Stomach smooth muscle (tissue), 2 donors: Measurements from ENCODE around the gene IGLL1.

Experiments
- H3K27ac ChIP-seq: one replicate; pipeline ENCODE4 v1.7.0; 2013; ENCODE audit warnings: mild to moderate bottlenecking, low read length, inconsistent platforms
- H3K27me3 ChIP-seq, 2 donors: one replicate each; pipeline ENCODE4 v1.7.0; 2013; ENCODE audit warnings: low read length in 2 of 2; ENCODE audit not compliant: insufficient read depth in 2 of 2, control insufficient read depth in 1 of 2
- H3K36me3 ChIP-seq, 2 donors: one replicate each; pipeline ENCODE4 v1.7.0; 2013; ENCODE audit warnings: low read length in 2 of 2; ENCODE audit not compliant: control insufficient read depth in 2 of 2, insufficient read depth in 2 of 2
- H3K4me1 ChIP-seq: one replicate; pipeline ENCODE4 v1.7.0; 2013; ENCODE audit warnings: low read length; ENCODE audit not compliant: control insufficient read depth, insufficient read depth
- H3K4me3 ChIP-seq, 2 donors: one replicate each; pipeline ENCODE4 v1.7.0; 2013; ENCODE audit warnings: low read length in 2 of 2
- H3K9ac ChIP-seq, 2 donors: one replicate each; pipeline ENCODE4 v1.7.0; 2013; ENCODE audit warnings: low read length in 2 of 2, mild to moderate bottlenecking in 1 of 2
- H3K9me3 ChIP-seq, 2 donors: one replicate each; pipeline ENCODE4 v1.7.0; 2013; ENCODE audit warnings: low read length in 2 of 2; ENCODE audit not compliant: control insufficient read depth in 2 of 2
- donor health status: healthy.
- donor health status: Pancreatic carcinoma.

The IGLL1 gene

DNA sequence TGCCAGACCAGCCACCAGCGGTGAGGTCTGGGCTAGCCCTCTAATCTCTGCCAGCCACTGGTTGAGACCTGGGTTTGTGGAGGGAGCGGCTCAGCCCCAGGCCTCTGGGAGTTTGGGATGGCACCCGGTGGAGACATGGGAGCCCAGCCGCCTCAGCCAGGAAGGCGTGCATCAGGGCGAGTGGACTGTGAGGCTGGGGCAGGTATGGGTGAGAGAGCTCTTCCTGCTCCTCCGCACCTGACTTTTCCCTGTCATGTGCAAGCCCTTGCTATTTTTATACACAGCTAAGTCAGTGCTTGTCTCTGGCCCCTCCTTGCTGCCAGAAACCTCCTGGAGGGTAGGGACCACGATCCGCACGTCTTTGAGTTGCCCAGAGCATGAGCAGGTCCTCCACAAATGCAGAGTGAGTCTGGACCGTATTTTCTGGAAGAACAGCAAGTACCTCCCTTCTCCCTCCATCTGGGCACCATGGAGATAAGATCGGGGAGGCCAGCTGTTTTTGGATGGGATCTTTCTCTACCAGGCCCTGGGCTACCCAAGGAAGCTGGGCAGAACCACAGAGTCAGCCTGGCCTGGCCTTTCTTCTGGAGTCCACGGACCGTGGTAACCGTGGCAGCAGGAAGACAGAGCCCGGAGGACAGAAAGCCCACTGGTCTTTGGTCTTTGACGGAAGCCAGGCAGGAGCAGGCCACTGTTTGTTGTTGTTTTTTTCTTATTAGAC, 53.3 kb downstream of the IGLL1 start:
- no peak overlapping the region for H3K4me3 ChIP-seq
- peaks cover 33% of the 10 kb centered on the region for H3K4me1 ChIP-seq
- H3K27ac ChIP-seq, result peak overlapping the region; percentile 11
- no peaks in the 10 kb centered on the region for H3K36me3 ChIP-seq
- H3K9ac ChIP-seq, result no peak overlapping the region
- no peaks in the 10 kb centered on the region for H3K27me3 ChIP-seq
- no peaks in the 10 kb centered on the region for H3K9me3 ChIP-seq

- no peak overlapping the region for H3K9ac ChIP-seq
- no peak overlapping the region for H3K27ac ChIP-seq
- no peaks in the 10 kb centered on the region for H3K27me3 ChIP-seq
- H3K9me3 ChIP-seq, result no peaks in the 10 kb centered on the region
- H3K4me3 ChIP-seq, result no peak overlapping the region
- H3K36me3 ChIP-seq, result no peaks in the 10 kb centered on the region
- peaks cover 46% of the 10 kb centered on the region for H3K4me1 ChIP-seq
Measured at GRCh38 chr22:23525510-23525909, 54.6 kb downstream of the IGLL1 start.

- no peak overlapping the region for H3K4me3 ChIP-seq
Measured at GRCh38 chr22:23524226-23524625, 55.9 kb downstream of the IGLL1 start.

DNA sequence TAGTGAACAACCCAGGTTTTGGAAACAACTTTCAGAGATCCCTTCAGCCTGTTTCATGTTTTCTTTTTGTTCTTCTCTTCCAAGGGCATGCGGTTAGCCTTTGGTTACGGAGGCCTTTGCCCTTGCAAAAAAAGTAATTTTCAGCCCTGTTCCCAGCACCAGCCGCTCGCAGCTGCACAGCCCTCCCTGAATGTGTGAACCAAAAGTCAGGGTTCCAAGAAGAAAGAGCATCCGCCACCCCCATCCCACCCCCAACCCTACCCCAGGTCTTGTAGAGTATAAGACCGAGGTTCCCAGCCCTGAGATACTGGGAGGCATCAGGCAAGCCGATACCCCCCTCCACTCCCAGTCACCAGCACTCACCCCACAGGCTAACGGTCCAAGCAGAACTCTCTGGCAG, 56.4 kb downstream of the IGLL1 start:
- peaks cover 48% of the 10 kb centered on the region for H3K4me1 ChIP-seq
- H3K27ac ChIP-seq, result peak overlapping the region; percentile 97
- no peak overlapping the region for H3K4me3 ChIP-seq
- no peaks in the 10 kb centered on the region for H3K9me3 ChIP-seq
- H3K9ac ChIP-seq, result no peak overlapping the region
- no peaks in the 10 kb centered on the region for H3K27me3 ChIP-seq
- H3K36me3 ChIP-seq, result no peaks in the 10 kb centered on the region

More at GRCh38 chr22:23524226-23524625, 55.9 kb downstream of the IGLL1 start:
- H3K36me3 ChIP-seq, result no peaks in the 10 kb centered on the region
- H3K27ac ChIP-seq, result peak overlapping the region; percentile 97
- H3K9ac ChIP-seq, result no peak overlapping the region
- no peaks in the 10 kb centered on the region for H3K9me3 ChIP-seq
- H3K4me1 ChIP-seq, result peaks cover 46% of the 10 kb centered on the region
- H3K27me3 ChIP-seq, result no peaks in the 10 kb centered on the region
